NT2/D1 (cell line): ENCODE data around the gene C12orf76.

ENCODE experiments used
- SUZ12 ChIP-seq: IDR thresholded peaks from 2 replicates; pipeline ENCODE4 v1.6.1; 2011; ENCODE audit not compliant: insufficient read length, insufficient read depth; ENCODE audit errors: extremely low read depth
- YY1 ChIP-seq: IDR thresholded peaks from 2 replicates; pipeline ENCODE4 v1.6.1; 2011; ENCODE audit not compliant: insufficient read length, insufficient read depth
- ZNF274 ChIP-seq: IDR thresholded peaks from 2 replicates; pipeline ENCODE4 v1.6.1; 2011; ENCODE audit warnings: mild to moderate bottlenecking, low read depth, low read length

DNA sequence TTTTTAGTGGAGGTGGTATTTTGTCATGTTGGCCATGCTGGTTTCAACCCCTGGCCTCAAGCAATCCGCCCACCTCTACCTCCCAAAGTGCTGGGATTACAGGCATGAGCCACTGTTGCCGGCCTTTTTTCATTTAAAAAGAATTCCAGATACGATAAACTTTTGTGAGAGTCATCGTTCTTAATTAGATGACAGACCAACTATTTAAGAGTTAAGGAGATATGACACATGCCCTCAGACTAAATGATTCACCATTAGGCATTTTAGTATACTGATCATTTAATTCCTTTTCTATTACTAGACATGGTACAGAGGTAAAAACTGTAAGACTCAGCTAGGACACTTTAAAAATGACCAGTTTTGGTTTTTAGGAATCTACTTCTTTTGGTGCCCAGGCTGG, 46.7 kb downstream of the C12orf76 start:
- TF ChIP-seq YY1: no peak
- TF ChIP-seq ZNF274: no peak
- no peak for TF ChIP-seq SUZ12
